Ammon's horn (tissue), 1 donor: ENCODE measurements around the gene ANKS1B.
"Not testable (repeated sequence)": the region's sequence is repeated elsewhere in the genome, so short reads cannot be mapped to it uniquely, and the experiment has no call there.

ENCODE experiments used
- DNase-seq: peaks from one replicate; pipeline ENCODE4 v3.0.0-alpha.2; 2016; ENCODE audit warnings: low spot score

Gene ANKS1B

GRCh38 chr12:98755855-98756254, 1228.9 kb downstream of the ANKS1B start:
- not testable (repeated sequence) for DNase-seq

GRCh38 chr12:98754095-98754494, 1230.6 kb downstream of the ANKS1B start:
- DNase-seq, result peak; percentile 84

GRCh38 chr12:98752726-98753125, 1232.0 kb downstream of the ANKS1B start:
- DNase-seq, result no peak

GRCh38 chr12:98751580-98752115, 1233.1 kb downstream of the ANKS1B start:
- no peak for DNase-seq

- DNase-seq, result peak; percentile 75
Measured at GRCh38 chr12:98750511-98750910, 1234.2 kb downstream of the ANKS1B start.

GRCh38 chr12:98748463-98748862, 1236.3 kb downstream of the ANKS1B start:
- DNase-seq, result no peak

GRCh38 chr12:98745578-98746391, 1239.0 kb downstream of the ANKS1B start:
- peak; percentile 40 for DNase-seq

GRCh38 chr12:98744680-98745079, 1240.1 kb downstream of the ANKS1B start:
- DNase-seq, result no peak

- DNase-seq, result peak; percentile 71
Measured at GRCh38 chr12:98743362-98743953, 1241.3 kb downstream of the ANKS1B start.

- DNase-seq, result no peak
Measured at GRCh38 chr12:98741556-98742265, 1243.0 kb downstream of the ANKS1B start.

- DNase-seq, result no peak
Measured at GRCh38 chr12:98741196-98741555, 1243.6 kb downstream of the ANKS1B start.

GRCh38 chr12:98740751-98741150, 1244.0 kb downstream of the ANKS1B start:
- DNase-seq, result no peak

GRCh38 chr12:98738539-98738938, 1246.2 kb downstream of the ANKS1B start:
- no peak for DNase-seq

GRCh38 chr12:98738002-98738401, 1246.7 kb downstream of the ANKS1B start:
- DNase-seq, result no peak

GRCh38 chr12:98737322-98737712, 1247.4 kb downstream of the ANKS1B start:
- no peak for DNase-seq

- peak; percentile 37 for DNase-seq
Measured at GRCh38 chr12:98736352-98737321, 1248.1 kb downstream of the ANKS1B start.

- DNase-seq, result no peak
Measured at GRCh38 chr12:98735821-98736220, 1248.9 kb downstream of the ANKS1B start.

- DNase-seq, result no peak
Measured at GRCh38 chr12:98733667-98734350, 1250.9 kb downstream of the ANKS1B start.

- DNase-seq, result no peak
Measured at GRCh38 chr12:98730412-98730811, 1254.3 kb downstream of the ANKS1B start.

GRCh38 chr12:98727196-98727595, 1257.5 kb downstream of the ANKS1B start:
- no peak for DNase-seq
